Muscle layer of colon (tissue), 2 donors: ENCODE data around the gene TMEM190.

Source experiments
- H3K27ac ChIP-seq: one replicate; pipeline ENCODE4 v1.7.0; 2013; ENCODE audit warnings: low read depth, mild to moderate bottlenecking, low read length, moderate library complexity
- H3K27me3 ChIP-seq, 2 donors: one replicate each; pipeline ENCODE4 v1.7.0; 2013; ENCODE audit warnings: low read length in 2 of 2, mild to moderate bottlenecking in 2 of 2; ENCODE audit not compliant: insufficient read depth in 2 of 2, control insufficient read depth in 1 of 2
- H3K36me3 ChIP-seq: one replicate; pipeline ENCODE4 v1.7.0; 2013; ENCODE audit warnings: mild to moderate bottlenecking, low read length; ENCODE audit not compliant: insufficient read depth
- H3K4me1 ChIP-seq: one replicate; pipeline ENCODE4 v1.7.0; 2013; ENCODE audit warnings: mild to moderate bottlenecking, low read length; ENCODE audit not compliant: insufficient read depth
- H3K4me3 ChIP-seq, 2 donors: one replicate each; pipeline ENCODE4 v1.7.0; 2013; ENCODE audit warnings: low read length in 2 of 2, low read depth in 1 of 2, mild to moderate bottlenecking in 1 of 2, moderate library complexity in 1 of 2
- H3K9ac ChIP-seq: one replicate; pipeline ENCODE4 v1.7.0; 2013; ENCODE audit warnings: low read length
- H3K9me3 ChIP-seq: one replicate; pipeline ENCODE4 v1.7.0; 2013; ENCODE audit warnings: mild to moderate bottlenecking, low read length
- donor health status: abdominal sarcoma.
- donor health status: Adenocarcinoma of cecum.

The TMEM190 gene

DNA sequence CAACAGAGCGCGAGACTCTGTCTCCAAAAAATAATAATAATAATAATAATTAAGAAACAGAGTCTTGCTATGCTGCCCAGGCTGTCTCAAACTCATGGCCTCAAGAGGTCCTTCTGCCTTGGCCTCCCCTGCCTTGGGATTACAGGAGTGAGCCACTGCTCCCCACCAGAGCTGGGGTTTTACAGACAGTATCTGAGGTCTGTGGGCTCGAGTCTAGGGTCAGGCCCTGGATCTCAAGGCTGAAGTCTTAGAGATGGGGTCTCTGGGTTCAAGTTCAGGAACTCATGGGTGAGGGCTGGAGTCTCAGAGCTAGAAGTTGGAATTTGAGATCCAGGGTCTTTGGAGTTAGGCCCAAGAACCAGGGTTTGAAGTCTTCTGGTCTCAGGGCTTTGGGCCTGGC, 9.8 kb upstream of the TMEM190 start:
- Histone ChIP-seq H3K27me3 (peaks cover 8 to 46% of the 10 kb centered on the region in 2 donors), H3K9ac (no peak overlapping the region), H3K36me3 (no peaks in the 10 kb centered on the region), H3K27ac (no peak overlapping the region), H3K9me3 (no peaks in the 10 kb centered on the region), H3K4me1 (no peaks in the 10 kb centered on the region), H3K4me3 (no peak overlapping the region)

DNA sequence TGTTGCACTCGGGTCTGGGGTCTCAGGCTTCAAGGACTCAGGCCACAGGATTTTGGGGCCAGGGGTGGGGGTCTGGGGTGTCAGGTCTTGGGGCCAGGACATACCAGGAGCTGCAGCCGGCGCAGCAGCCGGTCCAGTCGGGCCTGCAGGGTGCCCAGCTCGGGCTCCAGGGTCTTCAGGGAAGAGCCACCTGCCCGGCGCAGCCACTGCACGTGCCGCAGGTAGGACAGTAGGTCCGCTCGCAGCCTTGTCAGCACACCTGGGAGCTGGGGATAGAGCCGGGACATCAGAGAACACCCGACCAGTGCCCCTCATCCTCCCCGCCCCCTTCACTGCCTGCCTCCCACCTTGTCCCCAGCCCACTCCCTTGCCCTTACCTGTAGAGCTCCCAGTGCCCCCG, 8.5 kb upstream of the TMEM190 start:
- H3K4me3 ChIP-seq: no peak overlapping the region
- H3K9me3 ChIP-seq: no peaks in the 10 kb centered on the region
- H3K27ac ChIP-seq: no peak overlapping the region
- H3K9ac ChIP-seq: no peak overlapping the region
- peaks cover 16 to 51% of the 10 kb centered on the region in 2 donors for H3K27me3 ChIP-seq
- no peaks in the 10 kb centered on the region for H3K4me1 ChIP-seq
- H3K36me3 ChIP-seq: no peaks in the 10 kb centered on the region

DNA sequence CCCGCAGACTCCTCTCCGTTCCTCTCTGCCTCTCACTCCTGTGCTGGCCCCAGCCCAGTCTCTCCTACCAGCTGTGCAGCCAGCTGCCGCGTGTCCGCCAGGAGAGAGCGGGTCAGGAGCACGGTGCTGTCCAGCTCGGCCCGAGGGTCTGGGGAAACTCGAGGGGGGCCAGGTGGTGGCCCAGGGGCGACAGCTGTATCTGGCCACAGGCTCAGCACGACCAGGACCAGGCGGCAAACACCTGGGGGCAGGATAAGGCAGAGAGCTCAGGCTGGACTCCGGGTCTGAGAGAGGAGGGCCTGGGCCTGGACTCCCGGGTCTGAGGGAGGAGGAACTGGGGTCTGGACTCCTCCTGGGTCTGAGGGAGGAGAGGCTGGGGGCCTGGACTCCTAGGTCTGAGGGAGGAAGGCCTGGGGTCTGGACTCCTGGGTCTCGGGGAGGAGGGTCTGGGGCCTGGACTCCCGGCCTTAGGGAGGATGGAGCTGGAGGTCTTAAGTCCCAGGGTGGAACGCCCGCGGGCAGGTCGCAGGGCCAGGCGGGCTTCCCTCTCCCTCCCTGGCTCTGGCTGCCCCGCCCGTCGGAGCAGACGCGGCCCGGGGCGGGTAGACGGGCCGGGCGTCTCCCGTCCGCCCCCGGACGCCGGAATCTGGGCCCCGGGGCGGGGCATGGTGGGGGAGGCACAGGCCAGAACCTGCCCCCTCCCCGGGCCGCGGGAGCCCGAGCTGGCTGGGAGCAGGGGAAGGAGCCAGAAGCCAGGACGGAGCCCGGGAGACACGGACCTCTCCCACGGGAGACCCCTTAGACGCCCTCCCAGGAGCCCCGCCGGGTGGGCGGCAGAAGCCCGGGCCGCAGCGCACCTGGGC, 7.7 kb upstream of the TMEM190 start:
- Histone ChIP-seq H3K36me3 (no peaks in the 10 kb centered on the region), H3K27ac (no peak overlapping the region), H3K4me1 (no peaks in the 10 kb centered on the region), H3K4me3 (no peak overlapping the region), H3K27me3 (peaks cover 20 to 59% of the 10 kb centered on the region in 2 donors), H3K9me3 (no peaks in the 10 kb centered on the region), H3K9ac (no peak overlapping the region)

DNA sequence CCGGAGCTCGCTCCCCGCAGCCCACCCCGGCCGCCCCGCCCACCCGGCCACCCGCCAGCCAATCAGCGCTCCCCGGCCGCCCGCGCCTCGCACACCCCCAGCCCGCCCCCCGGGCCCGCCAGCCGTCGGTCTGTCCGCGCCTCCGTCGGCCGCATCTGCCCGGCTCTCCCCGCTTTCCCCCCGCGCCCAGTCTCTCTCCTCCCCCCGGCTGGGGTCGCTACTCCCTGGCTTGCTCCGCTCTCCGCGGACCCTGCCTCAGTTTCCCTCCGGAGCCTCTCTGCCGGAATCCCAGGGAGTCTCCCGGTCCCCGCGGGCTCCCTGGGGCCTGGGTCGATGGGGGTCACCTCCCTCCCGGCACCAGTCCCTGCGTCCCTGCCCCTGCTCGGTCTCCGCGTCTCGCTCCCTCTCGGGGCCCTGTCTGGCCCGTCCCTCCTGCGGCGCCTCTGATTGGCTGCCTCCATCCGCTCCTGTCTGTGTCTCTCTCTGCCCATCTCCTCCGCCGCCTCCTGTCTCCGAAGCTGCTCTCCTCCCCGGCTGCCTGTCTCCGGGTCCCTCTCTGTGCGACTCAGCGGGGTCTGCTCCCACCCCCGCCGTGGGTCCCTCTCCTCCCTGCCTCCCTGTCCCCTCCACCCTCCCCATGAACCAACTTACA, 6.8 kb upstream of the TMEM190 start:
- Histone ChIP-seq H3K27me3 (peaks cover 22 to 67% of the 10 kb centered on the region in 2 donors), H3K4me3 (no peak overlapping the region), H3K36me3 (no peaks in the 10 kb centered on the region), H3K27ac (no peak overlapping the region), H3K4me1 (no peaks in the 10 kb centered on the region), H3K9me3 (no peaks in the 10 kb centered on the region), H3K9ac (no peak overlapping the region)

DNA sequence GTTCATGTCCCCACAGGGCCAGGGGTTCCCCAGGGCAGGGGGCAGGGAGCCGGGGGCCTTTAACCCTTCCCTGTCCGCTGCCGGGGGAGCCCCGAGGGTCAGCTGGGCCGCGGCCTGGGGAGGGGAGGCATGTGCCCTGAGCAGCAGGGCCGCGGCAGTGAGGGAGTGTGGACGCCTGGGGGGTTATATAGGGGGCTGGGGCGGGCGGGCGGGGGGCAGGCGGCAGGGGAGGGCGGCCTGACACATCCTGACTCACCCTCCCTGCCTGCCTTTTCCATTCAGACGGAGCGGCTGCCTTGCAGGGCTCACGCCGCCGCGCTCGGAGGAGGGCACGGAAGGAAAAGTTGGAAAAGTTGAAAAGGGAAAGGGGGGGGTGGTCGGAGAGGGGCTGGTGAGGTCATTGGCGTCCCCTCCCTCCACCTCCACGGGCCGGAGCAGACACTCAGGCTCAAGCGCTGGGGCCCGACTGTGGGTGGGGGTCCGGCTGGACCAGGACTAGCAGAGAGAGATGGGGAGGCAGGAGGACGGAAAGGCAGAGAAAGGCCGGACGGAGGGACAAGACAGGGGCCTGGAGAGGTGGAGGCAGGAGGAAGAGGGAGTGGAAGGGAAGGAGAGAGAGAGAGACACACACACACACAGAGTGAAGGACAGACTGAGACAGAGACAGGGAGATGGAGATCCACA, 6.2 kb upstream of the TMEM190 start, which contains the start of gene IL11:
IL11 (minus strand) TSS at position 159 of the 684 bp plus-strand sequence; CDS start at position 6, 153 bp downstream.
- Histone ChIP-seq H3K9me3 (no peaks in the 10 kb centered on the region), H3K4me1 (no peaks in the 10 kb centered on the region), H3K27me3 (peaks cover 26 to 74% of the 10 kb centered on the region in 2 donors), H3K27ac (no peak within 1 kb of the TSS), H3K36me3 (no peaks in the 10 kb centered on the region), H3K4me3 (no peak within 1 kb of the TSS), H3K9ac (no peak within 1 kb of the TSS)

DNA sequence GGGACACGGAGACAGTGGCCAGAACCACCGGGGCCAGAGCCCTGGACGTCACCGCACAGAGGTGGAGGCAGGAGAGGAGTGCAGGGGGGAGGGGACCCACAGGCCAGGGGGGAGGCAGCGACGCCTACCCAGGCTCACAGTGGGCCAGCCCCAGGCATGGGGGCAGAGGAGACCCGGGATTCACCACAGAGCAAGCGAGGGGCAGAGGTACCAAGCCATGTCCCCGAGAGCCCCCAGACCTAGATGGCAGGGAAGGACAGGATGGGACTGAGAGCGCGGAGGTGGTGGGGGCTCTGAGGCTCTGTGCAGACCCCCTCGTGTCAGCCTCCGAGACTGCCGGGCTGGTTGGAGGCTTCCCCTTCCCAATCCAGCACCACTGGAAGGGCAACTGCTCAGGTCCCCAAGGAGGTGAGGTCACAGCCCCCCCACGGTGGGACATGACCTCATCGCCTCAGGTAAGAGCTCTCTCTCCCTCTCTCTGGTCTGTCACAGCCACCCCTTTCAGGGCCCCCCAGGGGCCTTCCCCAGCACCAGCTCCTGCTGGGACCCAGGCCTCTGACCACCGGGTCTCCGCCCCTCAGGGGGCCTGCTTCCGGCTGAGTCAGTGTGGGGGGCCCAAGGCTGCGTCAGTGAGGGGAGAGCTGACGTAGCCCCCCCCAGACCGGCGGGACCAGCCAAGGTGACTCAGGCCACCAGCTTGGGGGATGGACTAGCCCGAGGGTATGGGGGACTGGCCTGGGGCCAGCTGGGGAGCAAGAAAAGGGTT, 4.1 kb upstream of the TMEM190 start:
- no peak overlapping the region for H3K9ac ChIP-seq
- H3K4me1 ChIP-seq: no peaks in the 10 kb centered on the region
- H3K27me3 ChIP-seq: peaks cover 38 to 91% of the 10 kb centered on the region in 2 donors
- no peak overlapping the region for H3K27ac ChIP-seq
- no peak overlapping the region for H3K4me3 ChIP-seq
- no peaks in the 10 kb centered on the region for H3K36me3 ChIP-seq
- no peaks in the 10 kb centered on the region for H3K9me3 ChIP-seq

DNA sequence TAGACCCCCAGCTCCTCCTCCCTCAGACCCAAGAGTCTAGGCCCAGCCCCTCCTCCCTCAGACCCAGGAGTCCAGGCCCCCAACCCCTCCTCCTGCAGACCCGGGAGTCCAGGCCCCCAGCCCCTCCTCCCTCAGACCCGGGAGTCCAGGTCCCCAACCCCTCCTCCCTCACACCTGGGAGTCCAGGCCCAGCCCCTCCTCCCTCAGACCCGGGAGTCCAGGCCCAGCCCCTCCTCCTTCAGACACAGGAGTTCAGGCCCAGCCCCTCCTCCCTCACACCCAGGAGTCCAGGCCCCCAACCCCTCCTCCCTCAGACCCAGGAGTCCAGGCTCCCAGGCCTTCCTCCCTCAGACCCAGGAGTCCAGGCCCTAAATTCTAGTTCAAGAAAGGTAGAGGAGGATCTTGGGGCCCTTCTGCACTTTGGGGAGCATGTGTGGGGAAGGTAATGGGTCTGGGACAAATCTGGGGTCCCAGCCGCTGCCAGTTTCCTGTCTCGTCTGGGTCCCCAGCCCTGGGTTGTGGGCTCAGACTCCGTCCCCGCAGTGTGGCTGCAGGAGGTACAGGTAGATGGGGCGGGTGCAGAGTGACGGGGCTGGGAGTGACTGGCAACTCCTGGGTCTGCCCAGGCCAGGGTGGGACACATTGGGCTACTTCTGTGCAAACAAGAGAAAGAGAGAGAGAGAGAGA, 3.2 kb upstream of the TMEM190 start:
- no peak overlapping the region for H3K4me3 ChIP-seq
- H3K4me1 ChIP-seq: no peaks in the 10 kb centered on the region
- H3K9ac ChIP-seq: no peak overlapping the region
- H3K27ac ChIP-seq: no peak overlapping the region
- H3K36me3 ChIP-seq: no peaks in the 10 kb centered on the region
- H3K27me3 ChIP-seq: peaks cover 38 to 87% of the 10 kb centered on the region in 2 donors
- no peaks in the 10 kb centered on the region for H3K9me3 ChIP-seq

DNA sequence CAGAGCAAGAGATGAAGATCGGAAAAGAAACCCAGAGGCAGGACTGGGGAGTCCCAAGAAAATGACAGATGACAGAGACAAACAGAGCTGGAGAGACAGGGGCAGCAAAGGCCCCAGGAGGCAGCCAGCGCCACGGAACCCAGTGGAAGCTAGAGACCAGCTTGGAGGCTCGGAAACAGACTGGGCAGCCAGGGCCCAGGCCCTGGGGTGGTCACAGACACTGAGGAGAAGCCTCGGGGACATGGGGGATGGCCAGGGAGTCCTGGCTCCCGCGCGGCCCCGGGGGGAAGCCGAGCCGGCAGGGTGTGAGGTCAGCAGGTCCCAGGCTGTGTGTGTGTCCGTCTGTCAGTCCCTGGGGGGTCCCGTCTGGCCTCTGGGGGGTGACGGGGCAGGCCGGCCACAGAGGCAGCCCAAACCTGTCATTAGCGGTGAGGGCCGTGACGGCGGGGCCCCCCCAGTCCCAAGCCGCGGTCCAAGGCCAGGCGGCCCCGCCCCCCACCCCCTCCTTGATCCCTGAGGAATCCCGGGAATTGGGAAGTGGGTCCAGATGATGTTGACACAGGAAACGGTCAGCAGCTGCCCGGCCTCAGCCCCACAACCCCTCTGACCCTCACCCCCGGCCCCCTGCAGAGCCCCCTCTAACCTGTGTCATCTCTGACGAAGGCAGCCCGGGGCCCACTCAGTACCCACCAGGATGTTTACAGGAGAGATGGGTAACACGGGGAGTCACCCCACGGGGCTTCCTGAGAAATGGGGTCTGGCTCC, 2.5 kb upstream of the TMEM190 start:
- Histone ChIP-seq H3K36me3 (no peaks in the 10 kb centered on the region), H3K27ac (no peak overlapping the region), H3K4me1 (no peaks in the 10 kb centered on the region), H3K27me3 (peaks cover 38 to 80% of the 10 kb centered on the region in 2 donors), H3K4me3 (no peak overlapping the region), H3K9me3 (no peaks in the 10 kb centered on the region), H3K9ac (no peak overlapping the region)

DNA sequence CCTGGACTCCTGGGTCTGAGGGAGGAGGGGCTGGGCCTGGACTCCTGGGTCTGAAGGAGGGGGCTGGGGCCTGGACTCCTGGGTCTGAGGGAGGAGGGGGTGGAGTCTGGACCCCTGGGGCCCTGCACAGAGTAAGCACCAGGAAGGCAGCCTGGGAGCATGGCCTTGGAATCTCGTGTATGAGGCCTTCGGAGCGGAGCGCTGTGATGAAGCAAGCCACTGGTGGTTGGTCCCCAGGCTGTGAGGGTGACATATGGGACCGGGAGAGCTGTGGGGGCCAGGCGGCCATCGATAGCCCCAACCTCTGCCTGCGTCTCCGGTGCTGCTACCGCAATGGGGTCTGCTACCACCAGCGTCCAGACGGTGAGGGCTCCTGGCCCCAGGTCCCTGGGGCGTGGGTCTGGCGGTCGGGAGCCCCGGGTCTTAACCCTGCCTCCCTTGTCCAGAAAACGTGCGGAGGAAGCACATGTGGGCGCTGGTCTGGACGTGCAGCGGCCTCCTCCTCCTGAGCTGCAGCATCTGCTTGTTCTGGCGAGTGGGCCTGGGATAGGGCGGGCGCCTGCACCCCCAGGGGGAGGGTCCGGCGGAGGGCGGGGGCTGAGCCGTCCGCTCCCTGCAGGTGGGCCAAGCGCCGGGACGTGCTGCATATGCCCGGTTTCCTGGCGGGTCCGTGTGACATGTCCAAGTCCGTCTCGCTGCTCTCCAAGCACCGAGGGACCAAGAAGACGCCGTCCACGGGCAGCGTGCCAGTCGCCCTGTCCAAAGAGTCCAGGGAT, 918 bp downstream of the TMEM190 start:
- Histone ChIP-seq H3K4me3 (peak overlapping the region in 1 of 2 donors; percentile 32), H3K9ac (no peak overlapping the region), H3K27ac (no peak overlapping the region), H3K36me3 (no peaks in the 10 kb centered on the region), H3K9me3 (no peaks in the 10 kb centered on the region), H3K27me3 (peaks cover 23 to 55% of the 10 kb centered on the region in 2 donors), H3K4me1 (no peaks in the 10 kb centered on the region)
